WTC11 (cell line): ENCODE results near the gene CNDP1. TPM values are rescaled to one million over a fixed set of nuclear protein-coding genes. Genes with fewer than 3 reads are reported as not detected.

Source experiments
- ATAC-seq: fragments of 200-7000 bp; cut with Tn5 transposase; 2 replicates; pipeline ENCODE4 v1.10.0; 2021; ENCODE audit warnings: mild to moderate bottlenecking, moderate library complexity
- CTCF ChIA-PET: fragments of 300-600 bp; sonication (Branson Sonifier 250); formaldehyde crosslinking; loops from one replicate; lab custom pipeline; 2021; ENCODE audit warnings: antibody characterized with exemption; lab: Charles Lee
- POLR2A ChIA-PET: fragments of 350-600 bp; sonication (Branson Sonifier 250); formaldehyde crosslinking; loops from one replicate; lab custom pipeline; 2021; ENCODE audit warnings: antibody characterized with exemption; lab: Charles Lee
- DNase-seq: peaks from one replicate; pipeline ENCODE4 v3.0.0; 2021; ENCODE audit warnings: low spot score
- H3K27ac Mint-ChIP-seq: 2 replicates; pipeline ENCODE4 v1.8.0; 2021; ENCODE audit warnings: mixed read lengths
- H3K27me3 Mint-ChIP-seq: 2 replicates; pipeline ENCODE4 v1.8.0; 2021; ENCODE audit warnings: low read depth, mild to moderate bottlenecking, moderate library complexity, mixed read lengths
- H3K36me3 Mint-ChIP-seq: 2 replicates; pipeline ENCODE4 v1.8.0; 2021; ENCODE audit warnings: mixed read lengths
- H3K4me1 Mint-ChIP-seq: 2 replicates; pipeline ENCODE4 v1.8.0; 2022; ENCODE audit warnings: mixed read lengths
- H3K4me3 Mint-ChIP-seq: 2 replicates; pipeline ENCODE4 v1.8.0; 2021; ENCODE audit warnings: mild to moderate bottlenecking, moderate library complexity, mixed read lengths
- H3K9me3 Mint-ChIP-seq: 2 replicates; pipeline ENCODE4 v1.8.0; 2021; ENCODE audit warnings: mixed read lengths
- CREM ChIP-seq: sonication (generic); formaldehyde crosslinking; IDR thresholded peaks from 2 replicates; pipeline ENCODE4 v1.8.1; 2022; ENCODE audit warnings: mild to moderate bottlenecking, missing genetic modification reagents, moderate library complexity
- ELF4 ChIP-seq: sonication (generic); formaldehyde crosslinking; IDR thresholded peaks from 2 replicates; pipeline ENCODE4 v1.8.1; 2022; ENCODE audit warnings: low read depth, mild to moderate bottlenecking, moderate library complexity, missing genetic modification reagents
- ESRRA ChIP-seq: sonication (generic); formaldehyde crosslinking; IDR thresholded peaks from 2 replicates; pipeline ENCODE4 v1.8.1; 2022; ENCODE audit warnings: mild to moderate bottlenecking, missing genetic modification reagents, borderline replicate concordance
- FOXJ3 ChIP-seq: sonication (generic); formaldehyde crosslinking; IDR thresholded peaks from 2 replicates; pipeline ENCODE4 v1.9.0; 2021; ENCODE audit warnings: missing genetic modification reagents, mild to moderate bottlenecking, borderline replicate concordance
- JAZF1 ChIP-seq: fragments of 250-450 bp; sonication (Bioruptor Pico); IDR thresholded peaks from 2 replicates; pipeline ENCODE4 v1.9.0; 2021; ENCODE audit warnings: moderate library complexity, mild to moderate bottlenecking, inconsistent platforms
- MXD4 ChIP-seq: fragments of 250-450 bp; sonication (Bioruptor Pico); IDR thresholded peaks from 2 replicates; pipeline ENCODE4 v1.8.0; 2021; ENCODE audit warnings: mild to moderate bottlenecking, moderate library complexity, borderline replicate concordance
- MYBL2 ChIP-seq: sonication (generic); formaldehyde crosslinking; IDR thresholded peaks from 2 replicates; pipeline ENCODE4 v1.8.1; 2023; ENCODE audit warnings: mild to moderate bottlenecking, moderate library complexity, missing genetic modification reagents
- NFATC4 ChIP-seq: fragments of 250-450 bp; sonication (Bioruptor Pico); IDR thresholded peaks from 2 replicates; pipeline ENCODE4 v1.9.0; 2021; ENCODE audit warnings: mild to moderate bottlenecking
- NFE2L1 ChIP-seq: sonication (generic); formaldehyde crosslinking; IDR thresholded peaks from 2 replicates; pipeline ENCODE4 v1.8.1; 2023; ENCODE audit warnings: missing genetic modification reagents
- SMAD4 ChIP-seq: sonication (generic); formaldehyde crosslinking; IDR thresholded peaks from 2 replicates; pipeline ENCODE4 v1.8.0; 2022; ENCODE audit warnings: mild to moderate bottlenecking, missing genetic modification reagents
- TP53 ChIP-seq: sonication (generic); formaldehyde crosslinking; IDR thresholded peaks from 2 replicates; pipeline ENCODE4 v1.8.1; 2023; ENCODE audit warnings: mild to moderate bottlenecking, missing genetic modification reagents
- ZNF138 ChIP-seq: sonication (generic); formaldehyde crosslinking; conservative IDR thresholded peaks from 2 replicates; pipeline ENCODE4 v1.8.1; 2022; ENCODE audit warnings: mild to moderate bottlenecking, moderate library complexity, missing genetic modification reagents
- ZNF219 ChIP-seq: sonication (generic); formaldehyde crosslinking; IDR thresholded peaks from 2 replicates; pipeline ENCODE4 v1.8.0; 2023; ENCODE audit warnings: missing genetic modification reagents, mild to moderate bottlenecking, borderline replicate concordance
- ZNF263 ChIP-seq: sonication (generic); formaldehyde crosslinking; IDR thresholded peaks from 2 replicates; pipeline ENCODE4 v1.8.1; 2022; ENCODE audit warnings: low read depth, mild to moderate bottlenecking, moderate library complexity, missing genetic modification reagents
- ZNF396 ChIP-seq: fragments of 250-450 bp; sonication (Bioruptor Pico); IDR thresholded peaks from 2 replicates; pipeline ENCODE4 v1.8.0; 2021; ENCODE audit warnings: mild to moderate bottlenecking, moderate library complexity, borderline replicate concordance
- ZNF671 ChIP-seq: fragments of 250-450 bp; sonication (Bioruptor Pico); IDR thresholded peaks from 2 replicates; pipeline ENCODE4 v1.8.0; 2021; ENCODE audit warnings: mild to moderate bottlenecking
- total RNA-seq: library from RNA; stranded (reverse); gene quantifications from 3 replicates; pipeline ENCODE4 v1.2.3, GENCODE V29; 2021
- TF ChIP-seq, protein P1 (sequence below): sonication (generic); formaldehyde crosslinking; IDR thresholded peaks from 2 replicates; pipeline ENCODE4 v1.8.1; 2023; ENCODE audit warnings: mild to moderate bottlenecking, missing genetic modification reagents
- TF ChIP-seq, protein P2 (sequence below): fragments of 200-600 bp; IDR thresholded peaks from 2 replicates; pipeline ENCODE4 v1.8.0; 2022; ENCODE audit warnings: antibody characterized with exemption
- TF ChIP-seq, protein P3 (sequence below): fragments of 250-450 bp; sonication (Bioruptor Pico); IDR thresholded peaks from 2 replicates; pipeline ENCODE4 v1.8.0; 2021; ENCODE audit warnings: mild to moderate bottlenecking
- TF ChIP-seq, protein P4 (sequence below): fragments of 250-450 bp; sonication (Bioruptor Pico); conservative IDR thresholded peaks from 2 replicates; pipeline ENCODE4 v1.9.0; 2021; ENCODE audit warnings: mild to moderate bottlenecking
- TF ChIP-seq, protein P5 (sequence below): sonication (generic); formaldehyde crosslinking; conservative IDR thresholded peaks from 2 replicates; pipeline ENCODE4 v1.8.1; 2022; ENCODE audit warnings: mild to moderate bottlenecking, missing genetic modification reagents
- TF ChIP-seq, protein P6 (sequence below): sonication (generic); formaldehyde crosslinking; IDR thresholded peaks from 2 replicates; pipeline ENCODE4 v1.8.1; 2023; ENCODE audit warnings: mild to moderate bottlenecking, missing genetic modification reagents, moderate library complexity

CNDP1 gene
- total RNA-seq, 1 experiment from 2014 or later: 0.28 TPM

DNA sequence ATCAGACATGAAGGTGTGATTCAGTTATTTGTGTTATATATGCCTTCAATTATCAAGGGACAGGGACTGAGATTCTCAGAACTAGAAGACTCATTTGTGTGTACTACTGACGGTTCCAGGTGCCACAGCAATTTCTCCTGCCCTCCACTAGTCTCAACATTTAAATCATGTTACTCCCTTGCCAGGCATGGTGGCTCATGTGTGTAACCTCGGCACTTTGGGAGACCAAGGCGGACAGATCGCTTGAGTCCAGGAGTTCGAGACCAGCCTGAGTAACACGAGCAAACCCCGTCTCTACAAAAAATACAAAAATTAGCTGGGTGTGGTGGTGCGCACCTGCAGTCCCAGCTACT lies 37.0 kb upstream of the CNDP1 start:
- H3K36me3 Mint-ChIP-seq: peaks cover 26% of the 10 kb centered on the region
- H3K9me3 Mint-ChIP-seq: peaks cover 2% of the 10 kb centered on the region
- peak overlapping the region; percentile 96 for H3K4me3 Mint-ChIP-seq
- ATAC-seq (no peak), DNase-seq (no peak)
- peak overlapping the region; percentile 72 for H3K27ac Mint-ChIP-seq
- H3K27me3 Mint-ChIP-seq: no peaks in the 10 kb centered on the region
- CTCF ChIA-PET: interaction anchor here (3.6 kb wide), 1 partner anchor 54 kb away, joined by 20 read pairs; no protein-coding TSS in a partner anchor
- peaks cover 41% of the 10 kb centered on the region for H3K4me1 Mint-ChIP-seq
- TF ChIP-seq TP53 (no peak), ZNF263 (no peak), FOXJ3 (CRISPR knock-in tag) (no peak), MXD4 (CRISPR knock-in tag) (no peak)
- TF ChIP-seq, protein P1, sequence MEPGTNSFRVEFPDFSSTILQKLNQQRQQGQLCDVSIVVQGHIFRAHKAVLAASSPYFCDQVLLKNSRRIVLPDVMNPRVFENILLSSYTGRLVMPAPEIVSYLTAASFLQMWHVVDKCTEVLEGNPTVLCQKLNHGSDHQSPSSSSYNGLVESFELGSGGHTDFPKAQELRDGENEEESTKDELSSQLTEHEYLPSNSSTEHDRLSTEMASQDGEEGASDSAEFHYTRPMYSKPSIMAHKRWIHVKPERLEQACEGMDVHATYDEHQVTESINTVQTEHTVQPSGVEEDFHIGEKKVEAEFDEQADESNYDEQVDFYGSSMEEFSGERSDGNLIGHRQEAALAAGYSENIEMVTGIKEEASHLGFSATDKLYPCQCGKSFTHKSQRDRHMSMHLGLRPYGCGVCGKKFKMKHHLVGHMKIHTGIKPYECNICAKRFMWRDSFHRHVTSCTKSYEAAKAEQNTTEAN (CRISPR knock-in tag): no peak
- TF ChIP-seq, protein P2, sequence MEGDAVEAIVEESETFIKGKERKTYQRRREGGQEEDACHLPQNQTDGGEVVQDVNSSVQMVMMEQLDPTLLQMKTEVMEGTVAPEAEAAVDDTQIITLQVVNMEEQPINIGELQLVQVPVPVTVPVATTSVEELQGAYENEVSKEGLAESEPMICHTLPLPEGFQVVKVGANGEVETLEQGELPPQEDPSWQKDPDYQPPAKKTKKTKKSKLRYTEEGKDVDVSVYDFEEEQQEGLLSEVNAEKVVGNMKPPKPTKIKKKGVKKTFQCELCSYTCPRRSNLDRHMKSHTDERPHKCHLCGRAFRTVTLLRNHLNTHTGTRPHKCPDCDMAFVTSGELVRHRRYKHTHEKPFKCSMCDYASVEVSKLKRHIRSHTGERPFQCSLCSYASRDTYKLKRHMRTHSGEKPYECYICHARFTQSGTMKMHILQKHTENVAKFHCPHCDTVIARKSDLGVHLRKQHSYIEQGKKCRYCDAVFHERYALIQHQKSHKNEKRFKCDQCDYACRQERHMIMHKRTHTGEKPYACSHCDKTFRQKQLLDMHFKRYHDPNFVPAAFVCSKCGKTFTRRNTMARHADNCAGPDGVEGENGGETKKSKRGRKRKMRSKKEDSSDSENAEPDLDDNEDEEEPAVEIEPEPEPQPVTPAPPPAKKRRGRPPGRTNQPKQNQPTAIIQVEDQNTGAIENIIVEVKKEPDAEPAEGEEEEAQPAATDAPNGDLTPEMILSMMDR: no peak
- POLR2A ChIA-PET: no interaction called here

DNA sequence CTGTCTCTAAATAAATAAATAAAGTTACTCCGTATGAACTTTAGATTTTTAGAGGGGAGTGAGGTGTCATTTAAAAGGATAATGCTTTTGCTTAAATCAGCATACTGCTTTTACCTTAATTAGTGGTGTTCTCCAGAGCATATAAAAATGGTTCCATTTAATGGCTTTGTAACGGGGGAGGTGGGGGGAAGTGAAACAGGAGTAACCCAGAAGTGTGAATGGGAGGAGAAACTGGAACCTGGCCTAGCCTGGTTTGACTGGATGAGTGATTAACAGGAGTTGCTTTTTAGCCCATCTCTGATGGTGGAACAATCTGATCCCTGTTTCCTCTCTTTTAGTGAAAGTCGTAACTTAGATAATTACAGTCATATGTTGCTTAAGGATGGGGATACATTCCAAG lies 36.5 kb upstream of the CNDP1 start:
- H3K27me3 Mint-ChIP-seq: no peaks in the 10 kb centered on the region
- ChIA-PET CTCF (interaction anchor here (3.6 kb wide), 1 partner anchor 54 kb away, joined by 20 read pairs; no protein-coding TSS in a partner anchor), POLR2A (no interaction called here)
- no peak overlapping the region; the same call in 1 of the 2 replicates for H3K27ac Mint-ChIP-seq
- H3K9me3 Mint-ChIP-seq: no peaks in the 10 kb centered on the region
- no peak for ATAC-seq
- peaks cover 30% of the 10 kb centered on the region for H3K36me3 Mint-ChIP-seq
- no peak for TF ChIP-seq JAZF1
- TF ChIP-seq ELF4 (CRISPR knock-in tag): no peak
- no peak for TF ChIP-seq NFATC4 (CRISPR knock-in tag)
- TF ChIP-seq, protein P3, sequence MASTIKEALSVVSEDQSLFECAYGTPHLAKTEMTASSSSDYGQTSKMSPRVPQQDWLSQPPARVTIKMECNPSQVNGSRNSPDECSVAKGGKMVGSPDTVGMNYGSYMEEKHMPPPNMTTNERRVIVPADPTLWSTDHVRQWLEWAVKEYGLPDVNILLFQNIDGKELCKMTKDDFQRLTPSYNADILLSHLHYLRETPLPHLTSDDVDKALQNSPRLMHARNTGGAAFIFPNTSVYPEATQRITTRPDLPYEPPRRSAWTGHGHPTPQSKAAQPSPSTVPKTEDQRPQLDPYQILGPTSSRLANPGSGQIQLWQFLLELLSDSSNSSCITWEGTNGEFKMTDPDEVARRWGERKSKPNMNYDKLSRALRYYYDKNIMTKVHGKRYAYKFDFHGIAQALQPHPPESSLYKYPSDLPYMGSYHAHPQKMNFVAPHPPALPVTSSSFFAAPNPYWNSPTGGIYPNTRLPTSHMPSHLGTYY (CRISPR knock-in tag): no peak
- no peak for TF ChIP-seq TP53
- TF ChIP-seq ZNF396 (CRISPR knock-in tag): no peak
- no peak for TF ChIP-seq CREM (CRISPR knock-in tag)
- TF ChIP-seq ZNF219: no peak
- TF ChIP-seq, protein P4, sequence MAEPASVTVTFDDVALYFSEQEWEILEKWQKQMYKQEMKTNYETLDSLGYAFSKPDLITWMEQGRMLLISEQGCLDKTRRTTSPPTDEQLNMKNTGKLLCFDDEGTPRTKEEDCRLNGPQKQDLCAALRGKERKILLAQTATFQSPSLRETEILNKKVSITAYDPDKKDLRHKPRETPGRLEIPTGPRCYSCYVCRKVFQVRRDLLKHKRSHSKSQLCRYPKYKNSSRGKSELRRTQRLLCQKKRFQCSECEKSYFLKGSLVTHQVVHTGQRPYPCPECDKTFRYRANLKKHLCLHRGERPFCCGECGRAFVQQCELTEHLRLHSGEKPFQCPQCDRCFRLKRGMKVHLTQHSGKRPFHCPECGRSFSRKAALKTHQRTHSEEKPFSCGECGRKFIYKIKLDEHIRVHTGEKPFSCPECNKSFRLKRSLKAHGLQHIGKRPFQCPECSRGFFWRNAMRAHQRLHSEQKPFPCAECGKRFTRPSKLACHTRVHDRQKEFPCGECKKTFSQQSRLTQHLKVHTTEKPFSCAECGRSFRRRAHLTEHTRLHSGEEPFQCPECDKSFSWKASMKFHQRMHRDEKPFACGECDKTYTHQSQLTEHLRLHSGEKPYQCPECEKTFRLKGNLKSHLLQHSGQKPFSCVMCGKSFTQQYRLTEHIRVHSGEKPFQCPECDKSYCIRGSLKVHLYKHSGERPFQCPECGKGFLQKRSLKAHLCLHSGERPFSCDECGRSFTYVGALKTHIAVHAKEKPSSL (CRISPR knock-in tag): no peak
- peaks cover 41% of the 10 kb centered on the region for H3K4me1 Mint-ChIP-seq
- peak overlapping the region; percentile 96 for H3K4me3 Mint-ChIP-seq
- no peak for DNase-seq

DNA sequence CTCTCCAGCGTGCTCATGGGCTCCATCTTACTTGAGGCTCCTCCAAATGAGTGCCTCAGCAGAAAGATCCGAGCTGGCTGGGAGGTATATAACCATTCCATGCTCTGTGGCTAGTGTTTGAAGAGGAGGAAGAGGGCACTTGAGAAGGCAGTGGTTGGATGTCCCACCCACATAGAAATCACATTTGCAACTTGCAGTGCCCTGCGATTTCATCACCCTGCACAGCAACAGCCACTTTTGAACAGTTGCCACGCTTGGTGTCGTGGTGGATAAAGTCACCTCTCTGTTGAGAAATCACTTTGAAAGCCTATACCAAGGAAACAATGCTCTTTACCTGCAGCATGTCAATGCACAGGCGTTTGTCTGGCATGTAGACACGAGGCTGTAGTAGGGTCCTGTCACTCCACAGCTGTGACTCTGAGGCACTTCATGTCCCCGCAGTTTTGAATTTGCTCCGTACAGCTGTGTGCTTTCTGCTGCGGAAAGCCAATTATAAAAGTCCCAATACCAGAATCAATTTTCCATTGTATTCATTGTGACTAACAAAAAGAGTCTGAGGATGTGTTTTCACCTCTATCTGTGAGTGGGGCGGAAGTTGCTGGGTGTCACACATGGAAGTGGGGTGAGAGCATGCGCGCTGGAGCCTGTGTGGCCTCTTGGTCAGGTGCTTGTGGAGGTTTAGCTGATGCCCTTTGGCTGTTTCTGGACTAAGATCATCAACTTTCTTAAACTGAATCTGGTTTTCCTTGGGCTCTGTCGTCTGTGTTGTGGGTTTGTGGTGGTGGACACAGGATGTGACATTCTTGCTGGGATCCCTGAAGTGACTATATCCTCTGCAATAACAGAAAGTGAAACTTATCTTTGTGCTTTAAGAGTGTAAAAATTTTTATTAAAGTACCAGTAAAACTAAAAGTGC lies 35.3 kb upstream of the CNDP1 start:
- Mint-ChIP-seq H3K9me3 (no peaks in the 10 kb centered on the region), H3K27ac (peak overlapping the region; percentile 94), H3K4me3 (peak overlapping the region; percentile 24; the same call in 1 of the 2 replicates), H3K36me3 (peaks cover 39% of the 10 kb centered on the region)
- DNase-seq (no peak), ATAC-seq (no peak)
- CTCF ChIA-PET: interaction anchor here (3.6 kb wide), 1 partner anchor 52 kb away, joined by 20 read pairs; no protein-coding TSS in a partner anchor
- TF ChIP-seq, protein P5, sequence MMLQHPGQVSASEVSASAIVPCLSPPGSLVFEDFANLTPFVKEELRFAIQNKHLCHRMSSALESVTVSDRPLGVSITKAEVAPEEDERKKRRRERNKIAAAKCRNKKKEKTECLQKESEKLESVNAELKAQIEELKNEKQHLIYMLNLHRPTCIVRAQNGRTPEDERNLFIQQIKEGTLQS (CRISPR knock-in tag): no peak
- TF ChIP-seq MYBL2 (CRISPR knock-in tag): no peak
- TF ChIP-seq ESRRA (CRISPR knock-in tag): no peak
- no peak for TF ChIP-seq ZNF396 (CRISPR knock-in tag)
- TF ChIP-seq, protein P3 (CRISPR knock-in tag): no peak
- TF ChIP-seq ZNF671 (CRISPR knock-in tag): no peak
- TF ChIP-seq, protein P6, sequence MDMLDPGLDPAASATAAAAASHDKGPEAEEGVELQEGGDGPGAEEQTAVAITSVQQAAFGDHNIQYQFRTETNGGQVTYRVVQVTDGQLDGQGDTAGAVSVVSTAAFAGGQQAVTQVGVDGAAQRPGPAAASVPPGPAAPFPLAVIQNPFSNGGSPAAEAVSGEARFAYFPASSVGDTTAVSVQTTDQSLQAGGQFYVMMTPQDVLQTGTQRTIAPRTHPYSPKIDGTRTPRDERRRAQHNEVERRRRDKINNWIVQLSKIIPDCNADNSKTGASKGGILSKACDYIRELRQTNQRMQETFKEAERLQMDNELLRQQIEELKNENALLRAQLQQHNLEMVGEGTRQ: no peak
- TF ChIP-seq NFE2L1: no peak
- no peak for TF ChIP-seq SMAD4 (CRISPR knock-in tag)
- TF ChIP-seq TP53: no peak
- no peak for TF ChIP-seq ZNF138 (CRISPR knock-in tag)
- TF ChIP-seq, all 79 proteins: peak for 0
- Mint-ChIP-seq H3K4me1 (peaks cover 39% of the 10 kb centered on the region), H3K27me3 (no peaks in the 10 kb centered on the region)
- POLR2A ChIA-PET: no interaction called here
